GM19328 (cell line): ENCODE measurements around the gene KLKB1.
"Not testable (repeated sequence)": the region's sequence is repeated elsewhere in the genome, so short reads cannot be mapped to it uniquely, and the experiment has no call there.

Experiments used
- ATAC-seq: cut with Tn5 transposase; IDR thresholded peaks from one replicate; pipeline ENCODE4 v1.9.1; 2021; ENCODE audit warnings: mild to moderate bottlenecking, moderate library complexity; ENCODE audit not compliant: unreplicated experiment

The KLKB1 gene

DNA sequence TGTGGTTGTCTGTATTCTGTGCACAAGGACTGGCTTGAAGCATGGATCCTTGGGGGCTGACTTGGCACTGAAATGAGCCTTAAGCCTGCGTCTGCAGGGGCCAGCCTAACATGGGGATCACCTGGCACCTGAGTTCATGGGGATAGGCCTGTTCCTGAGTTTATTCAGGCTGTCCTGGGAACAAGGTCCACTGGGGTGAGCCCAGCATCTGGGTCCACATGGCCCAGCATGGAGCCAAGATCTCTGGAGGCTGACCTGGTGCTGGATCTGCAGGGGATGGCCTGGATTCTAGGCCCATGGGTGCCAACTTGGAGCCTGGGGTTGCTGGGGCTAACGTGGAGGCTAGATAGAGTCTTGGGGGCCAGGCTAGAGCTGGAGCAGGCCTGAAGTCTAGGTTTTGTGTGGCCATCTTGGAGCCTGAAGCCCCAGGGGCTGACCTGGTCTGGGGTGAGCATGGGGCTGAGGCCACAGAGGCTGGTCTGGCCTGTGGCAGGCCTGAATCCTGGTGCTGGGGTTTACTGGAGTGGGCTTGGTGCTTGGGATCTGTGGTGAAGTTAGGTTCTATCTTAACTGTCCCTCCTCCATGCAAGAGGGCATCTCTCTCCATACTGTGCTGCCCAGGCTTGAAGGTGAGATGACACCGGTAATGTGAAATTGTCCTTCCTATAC, 652 bp upstream of the KLKB1 start:
- no peak for ATAC-seq

DNA sequence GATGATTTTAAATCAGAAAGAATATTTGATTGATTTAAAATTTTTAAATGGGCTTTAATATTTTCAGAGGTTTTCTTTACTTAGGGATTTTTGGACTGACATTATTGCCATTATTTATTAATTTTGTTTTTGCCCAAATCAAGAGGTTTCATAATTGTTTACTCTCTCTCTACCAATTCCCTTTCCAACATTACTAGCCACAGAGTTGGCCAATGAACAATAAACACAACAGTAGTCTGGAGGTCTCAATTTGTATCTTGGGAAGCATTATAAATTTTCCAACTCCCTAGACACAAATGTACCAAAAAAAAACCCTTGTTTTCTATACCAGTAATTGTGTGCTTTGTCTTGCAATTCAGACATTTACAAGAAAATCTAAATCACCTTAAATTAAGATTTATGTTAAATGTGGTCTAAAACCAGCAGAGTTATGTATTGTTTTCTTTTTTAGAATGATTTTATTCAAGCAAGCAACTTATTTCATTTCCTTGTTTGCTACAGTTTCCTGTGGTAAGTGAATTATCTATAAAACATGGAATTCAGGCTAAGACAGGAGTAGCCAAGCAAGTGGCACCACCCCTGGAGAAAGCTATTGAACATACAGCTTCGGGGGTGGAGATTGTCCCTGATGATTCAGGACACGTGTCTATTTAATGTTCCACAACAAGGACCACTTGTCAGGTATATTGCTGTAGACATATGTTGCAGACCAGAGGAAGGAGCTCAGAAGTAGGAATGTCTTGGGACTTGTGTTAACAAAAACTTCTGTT, 622 bp downstream of the KLKB1 start:
- no peak for ATAC-seq

DNA sequence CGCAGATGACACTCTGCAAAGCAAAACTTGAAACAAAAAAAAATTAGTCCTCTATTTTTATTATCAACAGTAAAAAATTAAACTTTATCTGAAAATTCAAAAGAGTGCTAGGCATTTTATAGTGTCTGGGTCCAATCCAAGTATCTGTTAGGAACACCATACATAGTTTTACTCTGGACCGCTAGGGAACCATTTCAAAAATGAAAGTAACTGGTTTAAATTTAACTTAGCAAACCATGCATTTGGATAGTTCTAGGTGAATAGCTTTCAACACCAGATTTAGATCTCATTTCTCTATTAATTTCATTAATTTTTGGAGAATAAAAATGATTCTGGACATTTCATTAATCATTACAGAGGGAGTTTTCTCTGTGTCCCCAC, 1.2 kb downstream of the KLKB1 start:
- ATAC-seq = no peak

DNA sequence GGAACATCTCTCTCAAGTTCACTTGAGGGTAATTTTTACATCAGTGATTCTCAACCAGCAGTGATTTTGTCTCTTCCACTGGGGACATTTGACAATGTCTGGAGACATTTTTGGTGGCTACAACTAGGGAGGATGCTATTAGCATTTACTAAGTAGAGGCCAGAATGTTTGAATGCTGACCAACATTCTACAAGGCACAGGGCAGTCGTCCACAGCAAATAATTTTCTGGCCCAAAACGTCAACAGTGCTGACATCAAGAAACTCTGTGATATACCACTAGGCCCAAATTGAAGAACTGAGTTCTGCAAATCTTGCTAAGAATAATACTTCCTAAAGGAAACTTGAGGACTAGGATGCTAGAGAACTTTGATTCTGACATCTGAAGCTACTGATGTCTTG, 7.1 kb downstream of the KLKB1 start:
- ATAC-seq = no peak

DNA sequence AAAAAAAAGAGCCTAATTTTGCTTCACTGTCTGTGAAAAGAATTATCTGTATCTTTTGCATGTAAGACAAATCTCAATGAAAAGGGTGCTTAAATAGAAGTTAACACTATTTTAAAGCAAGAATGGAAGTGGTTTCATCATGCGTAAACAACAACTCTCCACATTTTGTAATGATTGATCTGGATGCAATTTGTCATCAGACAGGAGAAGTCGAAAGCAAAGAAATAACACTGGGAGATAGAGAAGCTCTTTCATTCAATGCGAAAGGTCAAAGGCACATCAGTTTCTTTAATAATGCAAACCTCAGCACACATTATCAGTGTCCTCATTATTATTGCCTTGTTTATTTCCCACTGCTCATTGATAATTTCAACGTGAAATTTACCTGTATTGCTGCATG, 8.8 kb downstream of the KLKB1 start:
- ATAC-seq = no peak

DNA sequence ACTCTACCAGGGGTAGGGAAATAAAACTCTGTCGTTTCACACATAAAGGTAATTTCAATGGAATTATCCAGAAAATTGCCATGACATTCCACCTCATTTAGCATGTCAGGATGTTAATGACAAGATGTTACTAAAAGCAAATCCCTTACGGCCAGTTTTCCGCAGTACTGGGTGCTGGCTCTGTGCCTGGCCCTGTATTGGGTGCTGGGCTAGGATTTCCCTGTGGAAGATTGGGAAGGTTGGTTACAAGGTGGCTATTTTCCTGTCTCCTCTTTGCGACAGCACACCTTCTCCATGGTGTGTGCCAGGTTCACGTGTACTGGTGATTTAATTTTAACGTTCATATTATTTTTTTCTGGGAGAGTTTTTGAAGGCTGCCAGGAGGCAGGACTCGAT, 13.1 kb downstream of the KLKB1 start:
- ATAC-seq = no peak

DNA sequence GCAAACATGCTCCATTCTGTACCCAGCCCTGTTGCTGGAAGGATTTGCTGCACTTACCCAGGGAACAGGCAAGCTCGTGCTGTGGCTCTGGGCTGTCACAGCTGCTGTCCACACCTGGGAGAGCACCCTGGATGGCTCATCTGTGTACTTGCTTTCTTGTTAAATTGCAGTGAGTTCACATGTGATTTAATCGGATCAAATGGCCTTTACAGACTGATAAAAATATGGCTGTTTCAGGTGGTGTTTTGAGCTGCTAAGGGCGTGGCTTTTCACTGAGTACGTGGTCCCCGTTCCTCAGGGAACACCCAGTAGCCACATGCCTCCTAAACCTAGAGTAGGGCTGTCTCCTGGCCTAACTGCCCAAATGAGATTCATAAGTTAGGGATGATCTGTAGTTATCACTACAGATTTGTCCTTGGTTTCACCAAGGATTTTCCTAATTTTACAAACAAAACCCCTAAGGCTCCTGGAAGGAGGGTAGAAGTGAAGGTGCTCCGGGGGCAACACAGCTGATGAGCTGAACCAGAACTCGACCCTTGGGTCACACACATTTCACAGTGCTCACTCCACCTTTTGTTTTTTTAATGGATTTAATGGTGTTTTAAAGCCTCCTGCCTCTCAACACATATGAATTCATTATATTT, 13.7 kb downstream of the KLKB1 start:
- ATAC-seq = no peak

DNA sequence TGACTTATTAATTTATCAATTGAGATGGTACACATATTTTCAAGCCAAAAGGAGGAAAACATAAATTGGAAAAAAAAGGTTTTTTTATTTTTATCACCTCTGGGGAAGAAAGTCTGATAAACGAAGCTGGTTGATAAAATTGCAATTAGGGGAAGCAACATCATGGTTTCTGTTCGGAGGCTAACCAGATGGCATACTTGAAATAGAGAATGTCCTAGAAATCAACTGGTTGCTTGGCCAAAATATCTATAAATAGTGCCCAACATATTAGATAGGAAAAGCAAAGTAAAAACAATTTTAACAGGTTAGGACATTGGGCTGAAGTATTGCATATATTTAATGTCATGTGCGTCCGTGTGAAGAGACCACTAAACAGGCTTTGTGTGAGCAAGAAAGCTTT, 14.3 kb downstream of the KLKB1 start:
- ATAC-seq = no peak

DNA sequence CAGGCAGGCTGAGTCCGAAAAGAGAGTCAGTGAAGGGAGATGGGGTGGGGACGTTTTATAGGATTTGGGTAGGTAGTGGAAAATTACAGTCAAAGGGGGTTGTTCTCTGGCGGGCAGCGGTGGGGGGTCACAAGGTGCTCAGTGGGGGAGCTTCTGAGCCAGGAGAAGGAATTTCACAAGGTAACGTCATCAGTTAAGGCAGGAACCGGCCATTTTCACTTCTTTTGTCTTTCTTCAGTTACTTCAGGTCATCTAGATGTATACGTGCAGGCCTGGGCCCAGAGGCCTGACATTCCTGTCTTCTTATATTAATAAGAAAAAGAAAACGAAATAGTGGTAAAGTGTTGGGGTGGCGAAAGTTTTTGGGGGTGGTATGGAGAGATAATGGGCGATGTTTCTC, 14.7 kb downstream of the KLKB1 start:
- not testable (repeated sequence) for ATAC-seq

DNA sequence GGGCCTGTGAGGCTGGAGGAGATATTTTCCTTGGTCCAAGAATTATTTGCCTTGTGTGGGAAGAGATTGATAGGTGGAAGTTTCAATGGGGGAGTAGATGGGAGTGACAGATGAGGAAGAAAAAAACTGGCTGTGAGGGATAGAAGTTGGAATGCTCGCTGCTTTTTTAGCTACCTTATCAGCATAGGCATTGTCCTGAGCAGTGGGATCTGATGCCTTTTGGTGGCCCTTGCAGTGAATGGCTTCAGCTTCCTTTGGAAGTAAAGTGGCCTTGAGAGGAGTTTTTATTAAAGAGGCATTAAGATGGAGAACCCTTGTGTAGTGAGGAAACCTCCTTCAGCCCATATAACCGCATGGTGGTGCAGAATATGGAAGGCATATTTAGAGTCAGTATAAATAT, 16.0 kb downstream of the KLKB1 start:
- ATAC-seq = no peak

DNA sequence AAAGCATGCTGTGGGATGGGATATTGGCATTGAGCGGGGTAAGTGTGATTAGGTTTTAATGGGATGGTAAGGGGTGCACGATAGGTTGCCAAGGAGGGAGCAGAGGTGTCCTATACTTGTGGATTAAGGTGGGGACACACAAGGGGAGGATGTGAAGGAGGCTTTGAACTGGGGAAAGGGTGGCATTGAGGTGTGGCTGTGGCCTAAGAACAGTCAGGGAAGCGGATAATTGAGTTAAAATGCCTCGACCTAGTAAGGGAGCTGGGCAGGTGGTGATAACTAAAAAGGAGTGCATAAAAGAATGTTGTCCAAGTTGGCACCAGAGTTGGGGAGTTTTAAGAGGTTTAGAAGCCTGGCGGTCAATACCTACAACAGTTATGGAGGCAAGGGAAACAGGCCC, 17.5 kb downstream of the KLKB1 start:
- ATAC-seq = no peak

DNA sequence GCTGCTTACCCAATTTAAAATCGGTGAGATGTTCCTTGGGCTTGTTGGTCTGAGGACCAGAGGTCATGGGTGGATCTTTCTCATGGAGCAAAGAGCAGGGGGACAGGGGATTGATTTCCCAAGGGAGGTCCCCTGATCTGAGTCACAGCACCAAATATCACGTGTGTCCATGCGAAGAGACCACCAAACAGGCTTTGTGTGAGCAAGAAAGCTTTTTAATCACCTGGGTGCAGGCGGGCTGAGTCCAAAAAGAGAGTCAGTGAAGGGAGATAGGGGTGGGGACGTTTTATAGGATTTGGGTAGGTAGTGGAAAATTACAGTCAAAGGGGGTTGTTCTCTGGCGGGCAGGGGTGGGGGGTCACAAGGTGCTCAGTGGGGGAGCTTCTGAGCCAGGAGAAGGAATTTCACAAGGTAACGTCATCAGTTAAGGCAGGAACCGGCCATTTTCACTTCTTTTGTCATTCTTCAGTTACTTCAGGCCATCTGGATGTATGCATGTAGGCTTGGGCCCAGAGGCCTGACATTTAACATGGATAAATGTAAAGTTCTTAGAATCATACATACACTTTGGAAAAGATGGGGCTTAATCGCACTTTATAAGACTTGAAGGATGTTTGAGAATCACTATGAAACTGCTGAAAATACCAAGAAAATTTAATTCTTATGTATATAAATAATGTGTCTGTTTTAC, 19.9 kb downstream of the KLKB1 start:
- ATAC-seq = not testable (repeated sequence)

DNA sequence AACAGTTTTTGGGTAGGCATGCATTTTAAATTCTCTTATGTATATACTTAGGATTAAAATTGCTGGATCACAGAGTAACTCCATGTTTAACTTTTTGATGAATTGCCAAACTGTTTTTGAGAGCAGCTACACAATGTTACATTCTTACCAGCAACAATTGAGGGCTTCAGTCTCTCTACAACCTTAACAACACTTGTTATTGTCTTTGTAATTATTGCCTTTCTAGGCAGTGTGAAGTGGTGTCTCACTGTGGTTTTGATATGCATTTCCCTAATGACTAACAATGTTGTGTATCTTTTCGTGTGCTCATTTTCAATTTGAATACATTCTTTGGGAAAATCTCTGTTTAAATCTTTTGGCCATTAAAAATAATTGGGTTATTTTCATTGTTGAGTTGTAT, 21.3 kb downstream of the KLKB1 start:
- ATAC-seq = no peak

DNA sequence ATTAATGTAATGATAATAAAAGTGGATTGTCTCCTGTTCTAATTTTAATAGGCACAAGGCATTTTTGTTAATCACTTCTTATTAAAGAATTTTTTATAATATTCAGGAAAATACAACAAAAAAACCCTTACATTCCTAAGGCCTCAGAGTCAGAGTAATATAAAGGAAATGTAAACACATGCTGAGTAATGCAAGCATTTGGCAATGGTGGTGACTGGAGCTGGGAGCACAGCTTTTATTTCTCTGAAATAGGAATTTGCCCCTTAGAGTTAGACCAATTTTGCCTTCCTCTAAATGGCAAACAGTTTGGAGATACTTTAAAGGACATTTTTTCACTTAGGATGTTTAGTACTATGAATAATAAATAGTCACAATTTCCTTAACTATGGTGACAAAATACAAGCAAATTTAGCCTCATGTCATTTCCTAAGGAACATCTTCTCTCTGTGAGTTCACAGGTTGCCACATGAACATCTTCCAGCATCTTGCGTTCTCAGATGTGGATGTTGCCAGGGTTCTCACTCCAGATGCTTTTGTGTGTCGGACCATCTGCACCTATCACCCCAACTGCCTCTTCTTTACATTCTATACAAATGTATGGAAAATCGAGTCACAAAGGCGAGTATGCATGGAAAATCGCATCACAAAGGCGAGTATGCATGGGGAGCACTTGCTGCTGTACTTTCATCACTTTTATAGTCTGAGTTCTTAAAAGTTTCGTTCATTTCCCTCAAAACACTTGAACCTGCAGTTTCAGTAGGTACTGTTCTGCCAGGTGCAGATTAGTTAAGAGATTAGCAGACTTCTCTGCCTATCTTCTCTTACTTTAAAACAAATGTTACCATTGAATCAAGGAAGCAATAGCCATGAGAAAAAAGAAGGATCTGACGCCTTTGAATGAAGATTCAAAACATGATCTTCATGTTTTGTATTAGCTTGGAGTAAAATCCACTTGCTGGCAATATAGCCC, 22.8 kb downstream of the KLKB1 start:
- no peak for ATAC-seq

DNA sequence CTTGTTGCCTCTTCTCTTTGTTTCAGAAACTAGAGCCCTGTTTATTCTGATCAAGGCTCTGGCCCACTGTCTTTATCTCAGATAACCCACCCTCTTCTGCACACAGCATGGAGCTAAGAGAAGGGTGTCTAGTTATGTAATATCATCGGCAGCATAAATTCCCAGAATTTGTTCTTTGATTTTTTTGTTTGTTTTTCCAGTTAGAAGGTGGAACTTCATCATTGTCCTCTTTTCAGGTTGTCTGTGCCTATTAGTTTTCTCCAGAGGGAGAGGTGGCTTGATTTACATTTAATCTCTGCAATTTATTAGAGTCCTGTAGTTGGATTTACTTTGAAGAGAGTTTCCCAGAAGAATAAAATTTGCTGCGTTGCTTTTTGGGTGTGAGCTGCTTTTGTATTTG, 23.5 kb downstream of the KLKB1 start:
- ATAC-seq = no peak

DNA sequence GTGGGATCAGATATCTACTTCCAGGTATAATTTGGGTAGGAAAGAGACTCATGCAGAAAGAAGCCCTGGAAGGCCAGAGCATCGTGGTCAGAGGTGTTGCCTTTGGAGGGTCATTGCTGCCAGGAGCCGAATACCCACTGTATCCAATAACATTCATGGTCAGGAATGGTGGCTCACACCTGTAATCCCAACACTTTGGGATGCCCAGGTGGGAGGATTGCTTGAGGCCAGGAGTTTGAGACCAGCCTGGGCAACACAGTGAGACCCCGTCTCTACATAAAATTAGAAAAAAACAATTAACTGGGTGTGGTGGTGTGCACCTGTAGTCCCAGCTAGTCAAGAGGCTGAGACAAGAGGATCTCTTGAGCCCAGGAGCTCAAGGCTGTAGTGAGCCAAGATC, 27.8 kb downstream of the KLKB1 start:
- no peak for ATAC-seq

DNA sequence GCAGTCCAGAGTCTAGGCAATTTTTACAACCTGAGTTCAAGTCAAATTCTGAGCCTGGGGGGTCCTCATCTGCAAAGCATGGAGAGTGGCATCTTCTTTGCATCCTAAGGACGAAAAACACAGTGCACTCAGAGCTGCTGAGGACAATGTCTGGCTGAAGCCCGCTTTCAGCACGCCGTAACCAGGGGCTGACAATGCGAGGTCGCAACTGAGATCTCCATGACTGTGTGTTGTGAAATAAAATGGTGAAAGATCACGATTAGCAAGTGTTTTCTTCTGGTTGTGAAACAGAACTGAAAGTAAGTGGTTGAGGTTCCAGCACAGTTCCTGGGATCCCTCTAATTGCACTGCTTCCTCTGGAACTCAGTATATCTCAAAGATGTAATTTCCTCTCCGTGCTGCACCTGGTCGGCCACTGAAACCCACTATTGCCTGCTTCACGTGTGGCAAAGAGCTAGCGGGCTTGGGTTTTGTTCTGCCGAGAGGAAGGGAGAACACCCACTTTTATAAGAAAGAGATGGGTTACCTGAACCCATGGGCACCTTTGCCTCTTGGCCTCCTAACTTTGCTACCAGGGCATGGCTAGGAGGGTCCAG, 31.0 kb downstream of the KLKB1 start:
- no peak for ATAC-seq

DNA sequence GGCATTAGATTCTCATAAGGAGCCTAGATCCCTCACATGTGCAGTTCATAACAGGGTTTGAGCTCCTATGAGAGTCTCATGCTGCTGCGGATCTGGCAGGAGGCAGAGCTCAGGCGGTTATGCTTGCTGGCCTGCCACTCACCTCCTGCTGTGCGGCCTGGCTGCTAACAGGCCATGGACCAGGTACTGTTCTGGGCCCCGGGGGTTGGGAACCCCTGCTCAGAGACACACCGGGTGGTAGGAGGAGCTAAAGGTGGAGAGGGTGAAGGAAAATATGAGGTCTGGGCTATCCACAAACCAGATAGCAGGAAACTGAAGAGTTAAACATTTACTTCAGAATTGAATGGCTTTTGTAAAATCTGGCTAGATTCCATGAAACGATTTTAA, 32.8 kb downstream of the KLKB1 start:
- ATAC-seq = no peak

DNA sequence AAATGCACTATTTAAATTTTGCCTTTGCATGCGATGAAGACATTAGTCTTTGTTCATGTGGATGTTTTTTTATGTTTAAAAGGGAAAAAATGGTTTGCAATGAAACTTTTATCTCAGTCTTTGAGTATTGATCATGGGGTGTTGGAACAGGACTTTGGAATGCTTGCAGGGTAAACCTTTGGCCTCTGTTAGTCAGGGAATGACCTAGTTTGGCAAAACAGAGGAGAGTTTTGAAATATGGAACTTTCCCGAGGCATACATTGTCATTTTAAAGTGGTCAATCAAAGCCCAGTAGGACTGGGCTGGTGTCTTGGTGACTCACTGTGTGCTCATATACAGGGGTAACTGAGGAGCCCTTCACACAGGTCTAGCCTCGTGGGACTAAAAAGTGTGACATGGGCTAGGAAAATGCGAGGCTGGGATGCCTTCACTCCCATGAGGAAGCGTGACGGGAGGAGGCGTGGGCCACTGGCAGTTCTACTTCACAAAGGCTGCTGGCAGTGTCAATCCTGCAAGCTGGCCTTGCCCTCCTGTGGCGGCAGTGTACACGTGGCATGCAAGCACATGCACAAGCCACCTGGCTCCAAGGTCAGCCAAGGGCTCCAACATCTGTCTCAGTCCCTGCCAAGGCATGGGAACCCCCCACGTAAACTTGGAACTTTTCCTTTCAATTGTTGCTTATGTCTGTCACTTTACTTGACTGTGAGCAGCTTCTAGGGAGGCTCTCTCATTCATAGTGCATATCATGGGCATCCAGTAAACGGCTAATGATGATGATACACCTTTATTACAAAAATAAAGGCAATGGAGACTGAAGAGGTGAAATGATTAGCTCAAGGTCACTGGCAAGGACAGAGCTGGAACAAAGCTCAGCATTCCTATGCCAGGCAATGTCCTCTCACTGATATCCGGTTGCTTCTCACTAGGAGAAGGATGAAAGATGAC, 33.5 kb downstream of the KLKB1 start:
- no peak for ATAC-seq
